ENCODE data around the gene C12orf54.

DNA sequence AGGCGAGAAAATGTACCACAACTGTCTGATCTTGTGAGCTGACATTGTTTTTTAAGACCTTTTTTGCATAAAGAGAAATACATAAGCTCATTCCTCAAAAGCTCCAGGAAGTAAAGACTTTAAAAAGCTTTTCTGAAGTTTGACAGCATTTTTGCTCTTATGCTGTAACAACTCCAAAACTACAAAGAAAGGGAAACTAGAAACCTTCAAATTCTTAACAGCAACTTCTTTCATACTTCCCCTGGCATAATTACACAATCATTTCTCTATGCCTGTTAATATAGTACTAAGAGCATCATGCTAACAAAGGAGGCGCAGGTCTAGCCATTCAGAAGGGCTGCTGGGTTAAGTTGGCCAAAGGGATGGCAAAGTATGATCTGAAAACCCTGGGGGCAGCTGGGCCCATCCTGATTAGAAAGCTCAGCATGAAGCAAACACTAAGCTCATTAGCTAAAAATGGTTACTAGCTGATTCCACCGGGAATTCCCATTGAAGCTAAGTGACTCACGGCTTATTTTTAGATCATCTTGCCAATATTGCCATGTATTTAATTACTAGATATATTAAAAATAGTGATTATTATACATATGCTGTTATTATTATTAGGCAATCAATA, 36.0 kb upstream of the C12orf54 start:
- no peak for TF ChIP-seq CTCF (IDR thresholded peaks at IDR 0.05)
- no peak for TF ChIP-seq POLR2A (IDR thresholded peaks at IDR 0.05)

Data from right lobe of liver (tissue), 4 donors.